Cardiac septum (tissue), 1 donor: ENCODE measurements around the gene INPP5D. TPM values are rescaled to one million over a fixed set of nuclear protein-coding genes. Genes with fewer than 3 reads are reported as not detected.

Experiments used
- DNase-seq: peaks from one replicate; pipeline ENCODE4 v3.0.0-alpha.2; 2020; ENCODE audit warnings: low spot score
- intact Hi-C: fragments of 100-400 bp; cut with DNase I; formaldehyde crosslinking; loops from one replicate; pipeline ENCODE4 v1.14.0; 2022
- total RNA-seq: library from RNA; stranded (reverse); fragmentation: NEBNext Ultra II Directional; extraction: Animal tissue kit (Norgen Biotek cat#: 25700); gene quantifications from one replicate; pipeline ENCODE4 v1.2.1, GENCODE V29; 2021
- donor health status: DM: no; HTN: no; CAD: no.

Gene INPP5D
- total RNA-seq, 1 donor from 2014 or later = 6.2 TPM

- DNase-seq = peak; percentile 49
- intact Hi-C loops = no loop called here
These were observed 69.3 kb downstream of the INPP5D start for GRCh38 chr2:233129351-233129978.

- intact Hi-C loops = no loop called here
- peak; percentile 29 for DNase-seq
These were observed 69.9 kb downstream of the INPP5D start for GRCh38 chr2:233130024-233130423.

GRCh38 chr2:233130481-233131020 is 70.4 kb downstream of the INPP5D start:
- DNase-seq = peak; percentile 36
- intact Hi-C loops = no loop called here

GRCh38 chr2:233131936-233132720 is 72.0 kb downstream of the INPP5D start:
- DNase-seq = peak; percentile 2
- intact Hi-C loops = no loop called here

- no peak for DNase-seq
- intact Hi-C loops = no loop called here
These were observed 73.1 kb downstream of the INPP5D start for GRCh38 chr2:233133239-233133638.

DNA sequence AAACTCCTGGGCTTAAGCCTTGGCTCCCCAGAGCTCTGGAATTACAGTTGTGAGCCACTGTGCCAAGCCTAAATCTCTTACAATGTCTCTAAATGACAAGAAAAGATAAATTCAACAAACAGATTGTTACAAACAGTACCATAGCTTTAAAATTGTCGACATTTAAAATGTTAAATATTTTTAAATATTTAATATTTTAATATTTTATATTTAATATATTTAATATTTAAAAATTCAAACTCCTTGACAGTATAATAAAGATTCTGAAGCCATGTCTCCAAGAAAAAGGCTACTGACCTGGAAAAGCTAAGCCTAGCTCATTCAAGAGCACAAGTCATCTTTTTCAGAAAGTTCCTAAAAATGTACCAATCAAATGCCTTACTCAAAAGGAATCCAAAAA is 75.3 kb downstream of the INPP5D start:
- intact Hi-C loops = no loop called here
- DNase-seq = no peak

- no peak for DNase-seq
- intact Hi-C loops = no loop called here
These were observed 76.9 kb downstream of the INPP5D start for GRCh38 chr2:233137040-233137439.

DNA sequence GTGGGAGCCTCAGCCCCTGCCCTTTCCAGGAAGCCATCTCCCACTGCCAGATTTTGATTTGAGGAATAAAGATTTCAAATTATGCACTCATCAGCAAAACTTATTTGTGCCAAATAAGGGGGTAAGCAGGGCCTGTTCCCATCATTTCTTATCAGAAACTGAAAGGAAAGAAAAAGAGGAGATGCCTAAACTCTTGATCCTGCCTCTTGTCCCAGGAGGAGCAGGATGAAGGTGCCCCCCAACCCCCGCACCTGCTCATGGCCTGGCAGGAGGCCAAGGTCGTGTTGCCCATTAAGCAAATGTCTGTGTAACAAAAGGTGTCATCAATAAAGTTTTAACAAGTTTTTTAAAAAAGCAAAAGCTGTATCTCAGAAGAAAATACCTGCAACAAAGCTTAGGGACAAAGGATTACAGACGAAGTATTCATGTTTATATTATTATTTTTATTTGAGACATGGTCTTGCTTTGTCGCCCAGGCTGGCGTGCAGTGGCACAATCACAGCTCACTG is 80.0 kb downstream of the INPP5D start:
- no peak for DNase-seq
- intact Hi-C loops = no loop called here

DNA sequence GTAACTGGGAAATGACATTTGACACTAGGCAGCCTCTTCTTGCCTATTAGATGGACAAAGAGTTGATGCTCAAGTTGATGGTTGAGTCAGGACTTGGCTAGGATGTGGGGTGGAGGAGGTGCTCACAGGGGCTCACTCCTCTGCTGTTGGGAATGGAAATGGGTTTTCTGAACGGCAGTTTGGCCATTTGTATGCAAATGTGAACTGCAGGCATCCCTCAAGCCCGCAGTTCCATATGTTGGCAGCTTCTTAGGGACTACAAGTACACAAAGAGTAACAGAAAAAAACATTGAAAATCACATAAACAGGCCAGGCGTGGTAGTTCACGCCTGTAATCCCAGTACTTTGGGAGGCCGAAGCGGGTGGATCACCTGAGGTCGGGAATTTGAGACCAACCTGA is 80.8 kb downstream of the INPP5D start:
- intact Hi-C loops = no loop called here

GRCh38 chr2:233141901-233142300 is 81.8 kb downstream of the INPP5D start:
- intact Hi-C loops = no loop called here
- peak; percentile 19 for DNase-seq

More for the DNA sequence above, 80.8 kb downstream of the INPP5D start:
- DNase-seq = peak; percentile 51

DNA sequence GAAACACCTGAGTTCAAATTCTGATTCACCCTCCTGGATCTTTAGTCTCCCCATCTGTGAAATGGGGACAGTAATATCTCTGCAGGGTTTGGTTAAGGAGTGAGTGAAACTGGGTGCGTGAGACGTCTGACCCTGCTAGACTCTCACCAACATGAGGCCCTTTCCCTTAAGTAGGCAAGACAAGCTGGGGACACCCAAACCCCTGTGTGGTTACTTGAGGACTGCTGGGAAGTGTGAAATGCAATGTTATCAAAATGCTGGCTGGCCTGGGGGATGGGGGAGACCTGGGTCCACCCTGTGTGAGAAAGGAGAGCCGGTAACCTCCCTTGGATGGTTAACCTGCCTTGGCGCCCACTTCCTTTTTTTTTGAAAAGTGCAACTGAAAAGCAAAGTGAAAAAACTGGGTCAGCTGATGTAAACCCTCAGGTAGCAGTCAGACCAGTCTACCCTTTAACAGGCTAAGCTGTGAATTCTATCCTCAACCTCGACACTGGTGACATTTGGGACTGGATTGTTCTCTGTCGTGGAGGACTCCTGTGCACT is 82.3 kb downstream of the INPP5D start:
- peak; percentile 57 for DNase-seq
- intact Hi-C loops = no loop called here

- DNase-seq = no peak
- intact Hi-C loops = no loop called here
These were observed 83.7 kb downstream of the INPP5D start for GRCh38 chr2:233143700-233144331.

GRCh38 chr2:233145726-233146125 is 85.6 kb downstream of the INPP5D start:
- peak; percentile 35 for DNase-seq
- intact Hi-C loops = no loop called here

GRCh38 chr2:233146194-233146593 is 86.1 kb downstream of the INPP5D start:
- intact Hi-C loops = no loop called here

DNA sequence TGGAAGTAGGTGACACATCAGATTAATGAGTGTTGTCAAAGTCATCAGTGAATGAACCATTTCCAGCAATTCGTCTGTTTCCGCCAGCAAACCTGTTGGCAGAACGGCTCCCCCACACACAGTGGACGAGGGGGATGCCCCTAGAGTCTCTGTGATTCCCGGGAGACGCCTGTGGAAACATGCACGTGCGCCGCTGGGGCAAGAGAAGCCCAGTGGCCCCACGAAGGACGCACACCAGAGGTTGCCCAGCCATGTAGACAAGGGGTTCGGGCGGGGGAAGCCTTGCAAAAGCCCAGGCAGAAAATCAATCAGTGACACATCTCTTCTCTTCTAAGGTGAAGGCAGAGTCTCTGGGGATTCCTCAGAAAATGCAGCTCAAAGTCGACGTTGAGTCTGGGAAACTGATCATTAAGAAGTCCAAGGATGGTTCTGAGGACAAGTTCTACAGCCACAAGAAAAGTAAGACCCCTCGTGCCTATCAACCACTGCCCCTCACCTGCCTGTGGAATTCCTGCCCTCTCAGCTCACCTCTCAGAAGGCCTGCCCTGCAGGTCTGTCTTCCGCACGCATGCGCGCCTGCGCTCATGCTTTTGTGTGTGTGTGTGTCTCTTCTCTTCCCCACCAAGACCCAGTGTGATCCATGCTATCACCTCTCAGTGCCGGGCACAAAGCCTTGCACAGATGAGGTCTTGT is 87.1 kb downstream of the INPP5D start:
- intact Hi-C loops = no loop called here
- no peak for DNase-seq

More at GRCh38 chr2:233146194-233146593, 86.1 kb downstream of the INPP5D start:
- DNase-seq = peak; percentile 31

- intact Hi-C loops = no loop called here
- no peak for DNase-seq
These were observed 87.7 kb downstream of the INPP5D start for GRCh38 chr2:233147829-233148167.

DNA sequence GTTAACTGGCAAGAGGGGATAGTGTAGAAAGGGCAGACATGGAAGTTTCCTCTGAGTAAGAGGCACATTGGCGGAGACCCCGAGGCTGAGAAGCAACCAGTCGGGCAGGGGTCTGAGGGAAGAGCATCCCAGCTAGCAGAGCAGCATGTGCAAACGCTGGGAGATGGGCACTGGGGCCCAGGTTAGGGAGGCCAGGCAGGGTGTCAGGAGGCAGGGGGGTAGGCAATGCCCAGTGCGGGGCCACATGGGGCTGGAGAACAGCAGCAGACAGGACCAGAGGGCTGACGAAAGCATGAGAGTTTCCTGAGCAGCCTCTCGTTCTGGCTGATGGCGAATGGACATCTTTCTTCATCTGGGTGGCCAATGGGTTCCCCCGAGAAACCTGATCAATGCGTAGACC is 88.2 kb downstream of the INPP5D start:
- DNase-seq = no peak
- intact Hi-C loops = no loop called here

GRCh38 chr2:233152541-233152940 is 92.4 kb downstream of the INPP5D start:
- intact Hi-C loops = no loop called here
- DNase-seq = peak; percentile 82

GRCh38 chr2:233153146-233153798 is 93.1 kb downstream of the INPP5D start:
- intact Hi-C loops = no loop called here
- DNase-seq = no peak
